Neutrophil (primary cell): ENCODE data around the gene SNTG2.

ENCODE experiments used
- H3K27ac ChIP-seq: fragments of 200-600 bp; sonication (generic); 2 replicates; pipeline ENCODE4 v1.5.1; 2016; ENCODE audit warnings: mild to moderate bottlenecking, moderate library complexity
- H3K27me3 ChIP-seq: fragments of 200-600 bp; sonication (generic); 2 replicates; pipeline ENCODE4 v1.6.0; 2016; ENCODE audit warnings: mild to moderate bottlenecking
- H3K36me3 ChIP-seq: fragments of 200-600 bp; sonication (generic); 2 replicates; pipeline ENCODE4 v1.5.1; 2017
- H3K4me1 ChIP-seq, 2 experiments: fragments of 200-600 bp in 1 of 2; sonication (generic) in 1 of 2; 1 replicate in 1 of 2; 2 replicates in 1 of 2; pipeline versions ENCODE4 v1.5.1 to v1.6.1; 2013 to 2016; ENCODE audit warnings: low read depth in 1 of 2, low read length in 1 of 2, mild to moderate bottlenecking in 1 of 2, moderate library complexity in 1 of 2; ENCODE audit not compliant: control insufficient read depth in 1 of 2, insufficient read depth in 1 of 2
- H3K4me3 ChIP-seq, 2 experiments: fragments of 200-600 bp in 1 of 2; sonication (generic) in 1 of 2; 1 replicate in 1 of 2; 2 replicates in 1 of 2; pipeline ENCODE4 v1.5.1; 2013 to 2016; ENCODE audit warnings: low read depth in 1 of 2, low read length in 1 of 2, mild to moderate bottlenecking in 1 of 2, moderate library complexity in 1 of 2
- H3K9me3 ChIP-seq: fragments of 200-600 bp; sonication (generic); 2 replicates; pipeline ENCODE4 v1.5.1; 2016
- CTCF ChIP-seq: fragments of 200-600 bp; sonication (generic); IDR thresholded peaks from 2 replicates; pipeline ENCODE4 v1.5.1; 2016; ENCODE audit warnings: antibody characterized with exemption

SNTG2 gene

DNA sequence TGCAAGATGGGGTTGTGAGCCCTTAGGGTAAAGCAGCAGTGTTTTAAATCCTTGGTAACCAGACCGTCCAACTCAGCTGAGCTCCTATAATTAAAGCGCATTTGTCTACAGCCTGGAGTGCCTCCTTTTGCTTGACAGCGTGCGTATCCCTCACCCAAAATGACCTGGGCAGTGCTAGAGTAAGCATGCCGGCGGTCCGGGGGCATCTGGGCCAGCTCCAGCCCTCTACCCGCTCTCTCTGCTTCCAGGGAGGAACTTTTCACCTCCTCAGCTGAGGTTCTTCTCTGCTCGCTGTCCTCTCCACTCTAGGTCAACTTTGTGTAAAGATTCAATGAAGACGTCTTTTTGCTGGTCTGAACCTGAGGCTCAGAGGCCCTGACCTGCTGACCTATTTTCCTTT lies 360.2 kb downstream of the SNTG2 start:
- H3K9me3 ChIP-seq: no peaks in the 10 kb centered on the region

GRCh38 chr2:1313240-1313924 lies 362.7 kb downstream of the SNTG2 start:
- Histone ChIP-seq H3K36me3 (no peaks in the 10 kb centered on the region), H3K27me3 (no peaks in the 10 kb centered on the region), H3K4me3 (no peak overlapping the region), H3K27ac (no peak overlapping the region), H3K4me1 (no peaks in the 10 kb centered on the region), H3K9me3 (no peaks in the 10 kb centered on the region)
- TF ChIP-seq CTCF: no peak

More for the DNA sequence above, 360.2 kb downstream of the SNTG2 start:
- Histone ChIP-seq H3K27ac (no peak overlapping the region), H3K36me3 (no peaks in the 10 kb centered on the region), H3K4me3 (no peak overlapping the region), H3K27me3 (no peaks in the 10 kb centered on the region), H3K4me1 (no peaks in the 10 kb centered on the region)
- no peak for TF ChIP-seq CTCF

- no peaks in the 10 kb centered on the region for H3K4me1 ChIP-seq
- no peaks in the 10 kb centered on the region for H3K36me3 ChIP-seq
- TF ChIP-seq CTCF: no peak
- H3K9me3 ChIP-seq: no peaks in the 10 kb centered on the region
- H3K27me3 ChIP-seq: no peaks in the 10 kb centered on the region
- H3K27ac ChIP-seq: no peak overlapping the region
- no peak overlapping the region for H3K4me3 ChIP-seq
These were observed 363.6 kb downstream of the SNTG2 start for GRCh38 chr2:1314254-1314653.

GRCh38 chr2:1318366-1319009 lies 367.8 kb downstream of the SNTG2 start:
- no peak for TF ChIP-seq CTCF
- no peaks in the 10 kb centered on the region for H3K4me1 ChIP-seq
- no peaks in the 10 kb centered on the region for H3K36me3 ChIP-seq
- H3K27me3 ChIP-seq: no peaks in the 10 kb centered on the region
- H3K27ac ChIP-seq: no peak overlapping the region
- H3K9me3 ChIP-seq: no peaks in the 10 kb centered on the region
- no peak overlapping the region for H3K4me3 ChIP-seq

DNA sequence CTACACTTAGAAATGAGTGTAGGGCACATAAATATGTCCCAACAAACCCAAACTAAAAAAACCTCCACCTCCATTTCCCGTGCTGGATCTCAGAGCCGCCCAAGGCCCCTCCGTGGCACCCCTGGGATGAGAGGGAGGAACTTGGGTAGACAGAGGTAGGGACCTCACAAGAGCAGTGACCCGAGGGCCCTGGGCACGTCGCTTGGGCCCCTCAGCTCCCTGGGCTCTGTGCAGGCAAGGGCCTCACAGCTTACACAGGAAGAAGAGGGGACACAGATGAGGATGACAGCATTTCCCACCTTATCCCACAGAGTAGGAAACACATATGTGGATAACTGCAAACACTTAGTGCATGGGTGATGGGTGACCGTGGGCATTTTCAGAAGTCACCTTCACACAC lies 368.7 kb downstream of the SNTG2 start:
- no peak for TF ChIP-seq CTCF
- no peaks in the 10 kb centered on the region for H3K27me3 ChIP-seq
- H3K4me1 ChIP-seq: no peaks in the 10 kb centered on the region
- no peaks in the 10 kb centered on the region for H3K36me3 ChIP-seq
- H3K4me3 ChIP-seq: no peak overlapping the region
- no peak overlapping the region for H3K27ac ChIP-seq
- no peaks in the 10 kb centered on the region for H3K9me3 ChIP-seq
